ENCODE measurements around the gene C1QTNF2. TPM values are rescaled to one million over a fixed set of nuclear protein-coding genes. Genes with fewer than 3 reads are reported as not detected.

C1QTNF2 gene
- total and polyA plus RNA-seq, 2 of the 13 experiments (the other 11 are each of a cell fraction or from before 2014, with no cell fraction given), result not detected

DNA sequence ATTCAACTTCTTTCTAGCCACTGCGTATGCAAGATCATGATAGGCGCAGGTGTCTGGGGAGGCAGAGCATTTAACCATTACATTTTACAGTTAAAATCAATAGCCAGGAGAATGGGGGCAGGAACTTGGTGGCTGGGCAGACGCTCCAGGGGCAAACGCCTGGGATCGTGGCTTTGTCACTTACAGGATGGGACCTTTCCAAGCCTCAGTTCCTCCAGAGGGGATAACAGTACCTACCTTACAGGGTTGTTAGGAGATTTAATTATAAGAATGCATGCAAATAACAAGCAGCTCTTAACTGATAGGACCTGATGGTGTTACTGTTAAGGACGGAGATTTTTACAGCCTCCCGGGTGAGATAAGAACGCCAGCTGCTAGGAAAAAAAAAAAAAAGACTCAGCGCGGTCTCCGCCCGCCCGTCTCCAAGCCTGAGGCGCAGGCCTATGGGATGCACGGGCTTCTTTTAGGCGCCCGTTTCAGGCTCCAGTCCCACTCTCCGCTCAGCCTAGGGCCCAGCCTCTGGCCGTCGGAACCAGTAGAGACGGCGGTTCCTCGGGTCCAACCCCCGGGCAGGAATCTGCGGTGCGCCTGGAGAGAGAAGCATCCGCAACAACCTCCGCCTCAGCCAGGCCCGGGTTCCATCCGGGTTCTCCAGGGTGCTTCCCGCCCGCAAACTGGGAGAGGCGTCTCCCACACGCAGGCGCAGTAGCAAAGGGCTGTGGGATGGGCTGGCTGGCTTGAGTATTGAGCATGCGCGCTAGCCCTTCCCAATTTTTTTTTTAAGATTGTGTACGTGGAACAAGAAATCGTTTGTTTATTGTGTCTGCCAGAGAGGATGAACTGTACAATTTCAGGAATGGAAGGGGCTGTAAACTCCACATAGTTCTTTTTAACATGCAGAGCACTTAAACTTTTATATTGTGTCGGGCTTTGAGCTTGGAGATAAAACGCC is 29.3 kb upstream of the C1QTNF2 start, which contains the start of gene FAM200C (continued):
- TF ChIP-seq PAWR (CRISPR knock-in tag; IDR thresholded peaks at IDR 0.05; ENCODE audit: borderline replicate concordance), result no peak
- no peak for TF ChIP-seq SCMH1 (CRISPR knock-in tag; IDR thresholded peaks at IDR 0.05; ENCODE audit: borderline replicate concordance)
- TF ChIP-seq SAFB2 (CRISPR knock-in tag; IDR thresholded peaks at IDR 0.05; ENCODE audit: borderline replicate concordance, low read depth), result no peak
- TF ChIP-seq FOXA3 (CRISPR knock-in tag; IDR thresholded peaks at IDR 0.05), result peak; percentile 11; the same call in 1 of the 2 replicates
- no peak; the same call in 1 of the 2 replicates for TF ChIP-seq RCOR2 (CRISPR knock-in tag; IDR thresholded peaks at IDR 0.05)
- TF ChIP-seq RBM22 (optimal IDR thresholded peaks at IDR 0.05; ENCODE audit: low read length), result no peak
- no peak for TF ChIP-seq RBM39 (IDR thresholded peaks at IDR 0.05; ENCODE audit: low read depth, low read length, poor library complexity, severe bottlenecking)
- TF ChIP-seq ZFX (CRISPR knock-in tag; IDR thresholded peaks at IDR 0.05; ENCODE audit: low read depth), result peak; percentile 98
- TF ChIP-seq, protein P1, sequence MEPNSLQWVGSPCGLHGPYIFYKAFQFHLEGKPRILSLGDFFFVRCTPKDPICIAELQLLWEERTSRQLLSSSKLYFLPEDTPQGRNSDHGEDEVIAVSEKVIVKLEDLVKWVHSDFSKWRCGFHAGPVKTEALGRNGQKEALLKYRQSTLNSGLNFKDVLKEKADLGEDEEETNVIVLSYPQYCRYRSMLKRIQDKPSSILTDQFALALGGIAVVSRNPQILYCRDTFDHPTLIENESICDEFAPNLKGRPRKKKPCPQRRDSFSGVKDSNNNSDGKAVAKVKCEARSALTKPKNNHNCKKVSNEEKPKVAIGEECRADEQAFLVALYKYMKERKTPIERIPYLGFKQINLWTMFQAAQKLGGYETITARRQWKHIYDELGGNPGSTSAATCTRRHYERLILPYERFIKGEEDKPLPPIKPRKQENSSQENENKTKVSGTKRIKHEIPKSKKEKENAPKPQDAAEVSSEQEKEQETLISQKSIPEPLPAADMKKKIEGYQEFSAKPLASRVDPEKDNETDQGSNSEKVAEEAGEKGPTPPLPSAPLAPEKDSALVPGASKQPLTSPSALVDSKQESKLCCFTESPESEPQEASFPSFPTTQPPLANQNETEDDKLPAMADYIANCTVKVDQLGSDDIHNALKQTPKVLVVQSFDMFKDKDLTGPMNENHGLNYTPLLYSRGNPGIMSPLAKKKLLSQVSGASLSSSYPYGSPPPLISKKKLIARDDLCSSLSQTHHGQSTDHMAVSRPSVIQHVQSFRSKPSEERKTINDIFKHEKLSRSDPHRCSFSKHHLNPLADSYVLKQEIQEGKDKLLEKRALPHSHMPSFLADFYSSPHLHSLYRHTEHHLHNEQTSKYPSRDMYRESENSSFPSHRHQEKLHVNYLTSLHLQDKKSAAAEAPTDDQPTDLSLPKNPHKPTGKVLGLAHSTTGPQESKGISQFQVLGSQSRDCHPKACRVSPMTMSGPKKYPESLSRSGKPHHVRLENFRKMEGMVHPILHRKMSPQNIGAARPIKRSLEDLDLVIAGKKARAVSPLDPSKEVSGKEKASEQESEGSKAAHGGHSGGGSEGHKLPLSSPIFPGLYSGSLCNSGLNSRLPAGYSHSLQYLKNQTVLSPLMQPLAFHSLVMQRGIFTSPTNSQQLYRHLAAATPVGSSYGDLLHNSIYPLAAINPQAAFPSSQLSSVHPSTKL (CRISPR knock-in tag; IDR thresholded peaks at IDR 0.05), result peak; percentile 53; the same call in 1 of the 2 replicates
- 0 out of 2 replicates have a peak, but pooled peaks have one; percentile 78 for TF ChIP-seq ZSCAN29 (CRISPR knock-in tag; conservative IDR thresholded peaks at IDR 0.05)
- TF ChIP-seq ZNF124 (CRISPR knock-in tag; IDR thresholded peaks at IDR 0.05), result peak; percentile 29; the same call in 1 of the 2 replicates
- TF ChIP-seq SIX1 (CRISPR knock-in tag; IDR thresholded peaks at IDR 0.05; ENCODE audit: borderline replicate concordance), result no peak
- TF ChIP-seq ZBTB3 (CRISPR knock-in tag; IDR thresholded peaks at IDR 0.05; ENCODE audit: borderline replicate concordance, low read depth), result 0 out of 2 replicates have a peak, but pooled peaks have one; percentile 31
- TF ChIP-seq ZNF224 (CRISPR knock-in tag; IDR thresholded peaks at IDR 0.05), result no peak
- TF ChIP-seq HNRNPUL1 (IDR thresholded peaks at IDR 0.05; ENCODE audit: low read depth, low read length), result no peak
- TF ChIP-seq FOXK1 (CRISPR knock-in tag; IDR thresholded peaks at IDR 0.05; ENCODE audit: borderline replicate concordance, low read depth), result peak; percentile 34; the same call in 1 of the 2 replicates
- no peak for TF ChIP-seq RFX1 (IDR thresholded peaks at IDR 0.05)
- TF ChIP-seq ZUFSP (CRISPR knock-in tag; IDR thresholded peaks at IDR 0.05; ENCODE audit: borderline replicate concordance), result no peak
- no peak for TF ChIP-seq ZNF33A (CRISPR knock-in tag; IDR thresholded peaks at IDR 0.05; ENCODE audit: borderline replicate concordance)
- TF ChIP-seq THAP11 (CRISPR knock-in tag; IDR thresholded peaks at IDR 0.05), result peak; percentile 65; the same call in 1 of the 2 replicates
- peak; percentile 66; the same call in 1 of the 2 replicates for TF ChIP-seq ZKSCAN8 (CRISPR knock-in tag; IDR thresholded peaks at IDR 0.05; ENCODE audit: borderline replicate concordance)
- TF ChIP-seq ZNF484 (CRISPR knock-in tag; IDR thresholded peaks at IDR 0.05; ENCODE audit: borderline replicate concordance, low read depth), result no peak
